Endothelial cell of umbilical vein (primary cell): ENCODE results near the gene RAB11FIP3. TPM values are rescaled to one million over a fixed set of nuclear protein-coding genes. Genes with fewer than 3 reads are reported as not detected.

Experiments
- BruUV-seq: library from RNA; stranded (reverse); fragments of 400-500 nt; replicated peaks from 2 replicates; lab custom pipeline; 2021; lab: Mats Ljungman, UMichigan
- CTCF ChIA-PET: fragments of 300-600, 350-600 bp; sonication (Branson Sonifier 250); formaldehyde crosslinking; loops from one replicate; lab custom pipeline; 2021; ENCODE audit warnings: antibody characterized with exemption, inconsistent platforms; lab: Charles Lee
- POLR2A ChIA-PET: fragments of 300-600, 350-600 bp; sonication (Branson Sonifier 250); formaldehyde crosslinking; loops from one replicate; lab custom pipeline; 2021; ENCODE audit warnings: antibody characterized with exemption, inconsistent platforms; lab: Charles Lee
- DNase-seq: peaks from one replicate; pipeline ENCODE4 v3.0.0-alpha.2; 2011; ENCODE audit warnings: low read depth, low spot score
- FAIRE-seq: peaks from 2 replicates; lab custom pipeline; 2011; peaks lifted over from hg19 to GRCh38; lab: Jason Lieb, UNC
- H2AFZ ChIP-seq: 2 replicates; pipeline ENCODE4 v1.6.0; 2012; ENCODE audit warnings: low read depth, low read length, control low read depth, inconsistent platforms
- H3K27ac ChIP-seq: 2 replicates; pipeline ENCODE4 v1.5.1; 2011; ENCODE audit warnings: low read depth, mild to moderate bottlenecking, control low read depth, low read length, moderate library complexity; ENCODE audit not compliant: insufficient read depth
- H3K27me3 ChIP-seq, 2 experiments: 2 replicates each; pipeline versions ENCODE4 v1.6.0 to v1.6.1; 2011; ENCODE audit warnings: low read length in 2 of 2, mixed read lengths in 1 of 2; ENCODE audit not compliant: control insufficient read depth in 2 of 2, insufficient read depth in 2 of 2
- H3K36me3 ChIP-seq, 2 experiments: 2 replicates in 1 of 2; 3 replicates in 1 of 2; pipeline ENCODE4 v1.5.1; 2011; ENCODE audit warnings: low read length in 2 of 2, mild to moderate bottlenecking in 1 of 2, moderate library complexity in 1 of 2; ENCODE audit not compliant: control insufficient read depth in 2 of 2, insufficient read depth in 2 of 2; ENCODE audit errors: extremely low read depth in 1 of 2
- H3K4me1 ChIP-seq: 3 replicates; pipeline ENCODE4 v1.5.1; 2011; ENCODE audit warnings: mild to moderate bottlenecking, low read length; ENCODE audit not compliant: control insufficient read depth, insufficient read depth; ENCODE audit errors: extremely low read depth
- H3K4me2 ChIP-seq: 2 replicates; pipeline ENCODE4 v1.6.1; 2011; ENCODE audit warnings: low read length, control low read depth, mixed read lengths; ENCODE audit not compliant: insufficient read depth
- H3K4me3 ChIP-seq, 3 experiments: fragments of 200-600 bp in 1 of 3; sonication (generic), shearing (Covaris generic) in 1 of 3; replicated peaks in 1 of 3; 2 replicates each; pipeline ENCODE4 v1.5.1; 2011 to 2016; ENCODE audit warnings: control low read depth in 3 of 3, low read length in 3 of 3, mild to moderate bottlenecking in 2 of 3, inconsistent platforms in 1 of 3, low read depth in 1 of 3, moderate library complexity in 1 of 3; ENCODE audit not compliant: insufficient read depth in 1 of 3
- H3K79me2 ChIP-seq: 2 replicates; pipeline ENCODE4 v1.6.0; 2012; ENCODE audit warnings: low read length, inconsistent platforms; ENCODE audit not compliant: control insufficient read depth, insufficient read depth
- H3K9ac ChIP-seq: replicated peaks from 2 replicates; pipeline ENCODE3; 2011; ENCODE audit warnings: low read length, control low read depth; ENCODE audit not compliant: insufficient read depth; ENCODE audit errors: extremely low read depth
- H3K9me1 ChIP-seq: replicated peaks from 3 replicates; pipeline ENCODE4 v1.6.0; 2011; ENCODE audit warnings: mild to moderate bottlenecking, low read length; ENCODE audit not compliant: control insufficient read depth, insufficient read depth; ENCODE audit errors: extremely low read depth
- H3K9me3 ChIP-seq: replicated peaks from 2 replicates; pipeline ENCODE4 v1.5.1; 2012; ENCODE audit warnings: low read length, inconsistent platforms; ENCODE audit not compliant: control insufficient read depth, insufficient read depth
- H4K20me1 ChIP-seq: replicated peaks from 2 replicates; pipeline ENCODE3; 2011; ENCODE audit warnings: mild to moderate bottlenecking, low read length; ENCODE audit not compliant: control insufficient read depth, insufficient read depth; ENCODE audit errors: extremely low read depth
- EZH2 ChIP-seq: IDR thresholded peaks from 2 replicates; pipeline ENCODE4 v1.6.1; 2012; ENCODE audit warnings: borderline replicate concordance, low read depth, mild to moderate bottlenecking, moderate library complexity, low read length, inconsistent platforms; ENCODE audit not compliant: severe bottlenecking
- FOS ChIP-seq: IDR thresholded peaks from 2 replicates; pipeline ENCODE4 v1.6.1; 2011; ENCODE audit warnings: mild to moderate bottlenecking, low read length, moderate library complexity, borderline replicate concordance; ENCODE audit not compliant: insufficient read depth
- GATA2 ChIP-seq: IDR thresholded peaks from 2 replicates; pipeline ENCODE4 v1.7.0; 2011; ENCODE audit warnings: low read depth, mild to moderate bottlenecking, moderate library complexity, mixed read lengths, low read length; ENCODE audit not compliant: insufficient read length, insufficient read depth
- JUN ChIP-seq: IDR thresholded peaks from 2 replicates; pipeline ENCODE4 v1.6.1; 2011; ENCODE audit warnings: borderline replicate concordance, low read depth; ENCODE audit not compliant: insufficient read length, insufficient read depth
- MYC ChIP-seq: IDR thresholded peaks from one replicate; pipeline ENCODE4 v1.6.1; 2011; ENCODE audit warnings: mild to moderate bottlenecking, low read depth, low read length
- POLR2A ChIP-seq: IDR thresholded peaks from 2 replicates; pipeline ENCODE4 v1.6.1; 2012; ENCODE audit warnings: low read depth, mild to moderate bottlenecking, control low read depth, low read length
- POLR2AphosphoS5 ChIP-seq: IDR thresholded peaks from 2 replicates; pipeline ENCODE4 v1.6.1; 2012; ENCODE audit warnings: low read depth, mild to moderate bottlenecking, control low read depth, low read length, moderate library complexity; ENCODE audit not compliant: insufficient read depth
- dilution Hi-C: fragments of 300-500 bp; cut with MboI; formaldehyde crosslinking; loops from one replicate; pipeline ENCODE4 v1.15.0; 2019; ENCODE audit warnings: low sequenced_read_pairs; ENCODE audit not compliant: extremely low pct_ligation_motif_present
- intact Hi-C: fragments of 100-400 bp; cut with micrococcal nuclease; formaldehyde crosslinking; loops from one replicate; pipeline ENCODE4 v1.10.0; 2022
- polyA plus RNA-seq, 4 experiments: library from polyadenylated mRNA; depleted of rRNA in 3 of 4; stranded (reverse) in 3 of 4; unstranded in 1 of 4; fragments of >200 nt; gene quantifications; 2 replicates each; pipeline versions ENCODE4 v1.2.1 to v1.2.3, GENCODE V29; 2011 to 2012; ENCODE audit warnings: missing spikeins in 1 of 4
- total RNA-seq: library from RNA; stranded (reverse); gene quantifications from 2 replicates; pipeline ENCODE4 v1.2.3, GENCODE V29; 2021
- TF ChIP-seq, protein P1 (sequence below): IDR thresholded peaks from 2 replicates; pipeline ENCODE4 v1.6.1; 2011; ENCODE audit not compliant: insufficient read depth, insufficient read length
- TF ChIP-seq, protein P2 (sequence below), 2 donors: IDR thresholded peaks; 1 replicate in 1 of 2; 2 replicates in 1 of 2; pipeline ENCODE4 v1.5.1; 2011; ENCODE audit warnings: low read length in 2 of 2, mild to moderate bottlenecking in 2 of 2, moderate library complexity in 2 of 2, control low read depth in 1 of 2, inconsistent platforms in 1 of 2, low read depth in 1 of 2; ENCODE audit not compliant: insufficient read depth in 1 of 2; ENCODE audit errors: extremely low read depth in 1 of 2

RAB11FIP3 gene
- total and polyA plus RNA-seq, 2 donors (not counting 3 experiments of a cell fraction or from before 2014, with no cell fraction given) = 20.5 to 75.9 TPM

DNA sequence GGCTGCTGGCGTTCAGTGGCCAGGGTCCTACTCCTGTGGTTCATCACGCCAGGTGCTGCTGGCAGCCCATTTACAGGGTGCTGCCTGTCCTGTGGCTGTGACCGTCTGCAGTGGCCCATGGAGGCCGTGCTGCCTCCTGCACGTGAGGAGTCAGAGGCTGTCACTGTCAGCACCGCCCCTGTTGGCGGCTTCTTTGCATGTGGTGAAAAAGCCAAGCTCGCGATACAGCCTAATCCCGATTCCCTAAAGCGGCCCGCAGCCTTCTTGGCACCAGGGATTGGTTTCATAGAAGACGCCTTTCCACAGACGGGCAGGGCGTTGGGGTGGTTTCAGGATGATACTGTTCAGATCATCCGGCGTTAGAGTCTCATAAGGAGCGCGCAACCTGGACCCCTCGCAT is 35.3 kb downstream of the RAB11FIP3 start:
- Histone ChIP-seq H3K36me3 (no peaks in the 10 kb centered on the region), H3K9ac (no peak overlapping the region), H3K4me3 (no peak overlapping the region), H3K27me3 (no peaks in the 10 kb centered on the region), H4K20me1 (no peaks in the 10 kb centered on the region), H3K27ac (no peak overlapping the region), H3K4me1 (peaks cover 20% of the 10 kb centered on the region), H3K9me1 (no peaks in the 10 kb centered on the region), H2AFZ (no peak overlapping the region), H3K9me3 (no peaks in the 10 kb centered on the region), H3K4me2 (no peak overlapping the region), H3K79me2 (peaks cover 20% of the 10 kb centered on the region)
- intact Hi-C loops = no loop called here
- ChIA-PET CTCF (interaction anchor here (1.2 kb wide), 1 partner anchor 69 kb away, joined by 3 read pairs; no protein-coding TSS in a partner anchor), POLR2A (no interaction called here)
- FAIRE-seq = no peak
- no TSS peak for BruUV-seq
- DNase-seq = no peak
- dilution Hi-C loops = no loop called here
- no peak for TF ChIP-seq JUN
- TF ChIP-seq POLR2AphosphoS5 = no peak
- no peak for TF ChIP-seq MYC
- no peak for TF ChIP-seq POLR2A
- TF ChIP-seq GATA2 = no peak
- TF ChIP-seq, protein P1, sequence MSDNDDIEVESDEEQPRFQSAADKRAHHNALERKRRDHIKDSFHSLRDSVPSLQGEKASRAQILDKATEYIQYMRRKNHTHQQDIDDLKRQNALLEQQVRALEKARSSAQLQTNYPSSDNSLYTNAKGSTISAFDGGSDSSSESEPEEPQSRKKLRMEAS = no peak
- TF ChIP-seq FOS = no peak
- no peak for TF ChIP-seq EZH2

DNA sequence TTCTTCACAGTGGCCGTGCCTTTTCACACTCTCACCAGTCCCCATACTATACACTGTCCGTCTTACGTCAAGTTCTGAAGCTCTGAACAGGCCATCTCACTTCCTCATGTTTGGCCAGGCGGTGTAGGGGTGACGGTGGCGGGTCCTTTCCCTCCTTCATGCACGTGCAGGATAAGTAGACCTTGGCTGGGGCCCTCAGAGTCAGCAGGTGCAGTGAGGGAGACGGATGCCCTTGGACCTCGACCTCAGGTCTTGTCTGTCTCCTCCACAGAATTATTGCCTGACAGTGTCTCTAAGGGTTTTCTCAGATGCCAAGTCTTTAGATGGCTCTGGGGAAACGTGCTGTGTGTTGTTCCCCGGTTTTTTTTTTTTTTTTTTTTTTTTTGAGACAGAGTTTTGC is 37.6 kb downstream of the RAB11FIP3 start:
- intact Hi-C loops (no loop called here), dilution Hi-C loops (no loop called here)
- H3K4me3 ChIP-seq = no peak overlapping the region
- H3K9me1 ChIP-seq = no peaks in the 10 kb centered on the region
- no peak overlapping the region for H2AFZ ChIP-seq
- BruUV-seq = no TSS peak
- H3K9ac ChIP-seq = no peak overlapping the region
- no peaks in the 10 kb centered on the region for H3K36me3 ChIP-seq
- peaks cover 16% of the 10 kb centered on the region for H3K79me2 ChIP-seq
- peaks cover 5% of the 10 kb centered on the region for H3K4me1 ChIP-seq
- H3K27me3 ChIP-seq = no peaks in the 10 kb centered on the region
- POLR2A ChIA-PET = no interaction called here
- DNase-seq = no peak
- H4K20me1 ChIP-seq = no peaks in the 10 kb centered on the region
- CTCF ChIA-PET = no interaction called here
- no peak for TF ChIP-seq JUN
- TF ChIP-seq FOS = no peak
- no peak for TF ChIP-seq MYC
- TF ChIP-seq POLR2AphosphoS5 = no peak
- no peak for TF ChIP-seq EZH2
- TF ChIP-seq POLR2A = no peak
- TF ChIP-seq GATA2 = no peak
- TF ChIP-seq, protein P1 = no peak
- TF ChIP-seq, protein P2, sequence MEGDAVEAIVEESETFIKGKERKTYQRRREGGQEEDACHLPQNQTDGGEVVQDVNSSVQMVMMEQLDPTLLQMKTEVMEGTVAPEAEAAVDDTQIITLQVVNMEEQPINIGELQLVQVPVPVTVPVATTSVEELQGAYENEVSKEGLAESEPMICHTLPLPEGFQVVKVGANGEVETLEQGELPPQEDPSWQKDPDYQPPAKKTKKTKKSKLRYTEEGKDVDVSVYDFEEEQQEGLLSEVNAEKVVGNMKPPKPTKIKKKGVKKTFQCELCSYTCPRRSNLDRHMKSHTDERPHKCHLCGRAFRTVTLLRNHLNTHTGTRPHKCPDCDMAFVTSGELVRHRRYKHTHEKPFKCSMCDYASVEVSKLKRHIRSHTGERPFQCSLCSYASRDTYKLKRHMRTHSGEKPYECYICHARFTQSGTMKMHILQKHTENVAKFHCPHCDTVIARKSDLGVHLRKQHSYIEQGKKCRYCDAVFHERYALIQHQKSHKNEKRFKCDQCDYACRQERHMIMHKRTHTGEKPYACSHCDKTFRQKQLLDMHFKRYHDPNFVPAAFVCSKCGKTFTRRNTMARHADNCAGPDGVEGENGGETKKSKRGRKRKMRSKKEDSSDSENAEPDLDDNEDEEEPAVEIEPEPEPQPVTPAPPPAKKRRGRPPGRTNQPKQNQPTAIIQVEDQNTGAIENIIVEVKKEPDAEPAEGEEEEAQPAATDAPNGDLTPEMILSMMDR (IDR thresholded peaks at IDR 0.05; ENCODE audit: extremely low read depth in 1 of 2, insufficient read depth in 1 of 2, low read depth in 1 of 2, low read length in 2 of 2) = no peak
- no peaks in the 10 kb centered on the region for H3K9me3 ChIP-seq
- no peak overlapping the region for H3K27ac ChIP-seq
- FAIRE-seq = no peak
- no peak overlapping the region for H3K4me2 ChIP-seq
